CD4-positive, alpha-beta T cell treated with Interferon alpha-2 for 1 hour (primary cell): ENCODE data around the gene PWP1.

Source experiments
- DNase-seq, 2 donors: peaks; one replicate each; pipeline ENCODE4 v3.0.0-alpha.2; 2020 to 2022

Gene PWP1

GRCh38 chr12:107736914-107737313 is 51.3 kb downstream of the PWP1 start:
- DNase-seq = peak in 1 of 2 donors; percentile 80

DNA sequence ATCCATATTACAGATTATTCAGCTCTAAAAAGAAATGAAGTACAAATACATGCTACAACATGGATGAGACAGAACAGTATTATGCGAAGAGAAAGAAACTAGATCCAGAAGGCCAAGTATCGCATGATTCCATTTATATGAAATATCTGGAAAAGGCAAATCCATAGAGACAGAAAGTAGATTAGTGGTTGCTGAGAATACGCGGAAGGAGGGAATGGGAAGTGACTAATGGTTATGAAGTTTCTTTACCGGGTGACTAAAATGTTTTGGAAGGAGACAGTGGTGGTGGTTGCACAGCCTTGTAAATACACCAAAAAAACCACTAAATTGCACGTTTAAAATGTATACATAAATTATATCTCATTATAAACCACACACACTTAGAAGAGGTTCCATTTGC is 62.9 kb downstream of the PWP1 start:
- no peak for DNase-seq

- DNase-seq = no peak
These were observed 63.5 kb downstream of the PWP1 start for GRCh38 chr12:107749083-107749482.

DNA sequence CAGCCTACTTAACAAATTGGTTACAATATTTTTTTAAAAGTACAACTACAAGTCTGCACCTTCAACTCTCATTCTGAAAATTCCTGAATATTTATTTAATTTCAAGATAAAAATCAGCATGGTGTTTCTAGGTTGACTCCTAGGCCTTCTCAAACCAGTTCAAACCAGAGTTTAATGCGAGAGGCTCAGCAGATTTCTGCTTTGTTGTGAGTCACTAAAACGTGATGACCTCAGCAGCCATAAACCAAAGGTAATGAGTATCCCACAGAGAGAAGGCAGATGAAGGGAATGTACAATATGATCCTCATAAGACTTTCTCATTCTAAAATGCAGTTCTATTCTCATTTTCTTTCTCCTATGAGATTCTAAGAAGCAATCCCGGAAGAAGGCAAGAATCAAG is 73.8 kb downstream of the PWP1 start:
- peak in 1 of 2 donors; percentile 19 for DNase-seq

DNA sequence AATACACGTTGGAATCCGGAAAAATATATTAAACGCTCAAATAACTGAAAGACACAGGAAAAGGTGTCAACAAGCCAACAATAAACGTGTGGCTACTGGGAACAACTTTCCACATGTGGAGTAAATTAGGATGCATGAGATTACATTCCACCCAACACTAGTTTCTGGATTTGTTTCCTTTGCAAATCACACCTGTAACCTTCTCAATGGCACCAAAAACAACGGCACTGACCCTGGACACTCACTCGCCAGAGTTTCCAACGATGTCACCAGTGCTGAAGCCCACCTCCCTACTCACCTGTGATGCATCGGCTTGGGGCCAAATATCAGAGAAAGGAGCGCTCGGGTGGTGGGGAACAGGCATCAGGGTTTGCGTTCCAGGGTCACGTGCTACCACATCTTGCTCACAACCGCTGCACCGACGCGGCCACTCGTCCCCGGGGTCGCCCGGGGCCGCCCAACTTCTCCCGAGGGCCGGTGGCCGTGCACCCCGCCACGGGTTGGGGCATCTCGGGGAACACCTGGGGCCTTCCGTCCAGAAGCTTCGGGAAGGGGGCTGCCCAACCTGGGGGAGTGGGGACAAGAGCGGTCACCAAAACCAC is 74.7 kb downstream of the PWP1 start:
- peak in 1 of 2 donors; percentile 9 for DNase-seq

DNA sequence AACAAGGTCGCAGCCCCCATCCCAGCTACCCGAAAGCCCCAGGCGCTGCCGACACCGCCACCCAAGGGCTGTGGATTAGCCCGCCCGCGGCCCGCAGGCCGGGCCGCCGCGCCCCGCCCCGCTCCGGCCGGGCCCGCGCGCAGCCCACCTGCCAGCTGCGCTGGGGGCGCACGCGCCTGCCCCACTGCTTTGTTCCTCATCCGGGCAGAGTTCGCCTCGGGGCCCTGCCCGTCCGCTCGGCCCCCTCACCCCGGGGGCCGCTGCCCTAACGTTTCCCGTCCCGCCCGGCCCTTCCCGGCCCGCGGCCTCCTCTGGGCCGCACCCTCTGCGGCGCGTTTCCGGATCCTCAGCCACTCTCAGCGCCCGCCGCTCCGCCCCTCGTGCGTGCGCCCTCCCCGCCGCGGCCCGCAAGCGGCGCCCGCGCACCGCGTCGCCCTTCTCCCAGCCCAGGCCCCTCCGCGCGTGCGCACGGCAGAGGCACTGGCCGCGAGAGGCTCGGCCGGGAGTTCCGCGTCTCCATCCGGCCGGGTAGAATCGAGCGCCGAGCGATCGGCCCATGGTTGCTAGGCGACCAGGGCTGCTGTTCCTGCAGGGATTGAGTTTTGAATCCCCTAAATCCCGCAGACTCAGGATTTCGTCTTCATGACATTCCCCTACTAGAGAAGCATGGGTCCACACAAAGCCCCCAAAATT is 75.4 kb downstream of the PWP1 start, which contains the start of gene PRDM4:
TSS of gene PRDM4 (minus strand) at position 329 of the 693 bp plus-strand sequence. CDS start 622 bp downstream, outside the sequence.
- DNase-seq = peak; percentile 93 to 94

DNA sequence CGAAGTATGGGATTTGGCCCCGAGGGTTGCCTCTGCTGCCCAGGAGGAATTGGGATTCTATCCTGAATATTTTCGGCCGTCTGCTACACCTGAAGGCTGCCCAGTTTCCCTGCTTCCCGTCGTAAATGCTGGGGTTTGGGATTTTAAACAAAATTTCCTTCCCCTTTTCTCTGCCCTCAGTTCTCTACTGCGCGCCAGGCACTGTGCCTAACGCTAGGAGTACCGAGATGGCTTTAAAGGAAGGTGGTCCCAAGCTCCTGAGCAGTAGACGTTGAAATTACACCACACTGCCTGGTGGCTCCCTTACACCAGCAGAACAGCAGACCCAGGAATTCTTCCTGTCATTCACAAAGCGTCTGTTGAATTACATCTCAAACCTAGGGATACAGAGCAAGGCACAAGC is 75.9 kb downstream of the PWP1 start:
- DNase-seq = peak in 1 of 2 donors; percentile 24
